Stimulated activated CD4-positive, alpha-beta T cell treated with anti-CD3 and anti-CD28 coated beads, Interleukin-2, amount 100 ng/mL, for 4 hours (primary cell): ENCODE results near the gene TAAR5.
"Not testable (repeated sequence)": the region's sequence is repeated elsewhere in the genome, so short reads cannot be mapped to it uniquely, and the experiment has no call there.

Experiments used
- DNase-seq: peaks from one replicate; pipeline ENCODE4 v3.0.0-alpha.2; 2020; ENCODE audit warnings: low read depth

TAAR5 gene, protein sequence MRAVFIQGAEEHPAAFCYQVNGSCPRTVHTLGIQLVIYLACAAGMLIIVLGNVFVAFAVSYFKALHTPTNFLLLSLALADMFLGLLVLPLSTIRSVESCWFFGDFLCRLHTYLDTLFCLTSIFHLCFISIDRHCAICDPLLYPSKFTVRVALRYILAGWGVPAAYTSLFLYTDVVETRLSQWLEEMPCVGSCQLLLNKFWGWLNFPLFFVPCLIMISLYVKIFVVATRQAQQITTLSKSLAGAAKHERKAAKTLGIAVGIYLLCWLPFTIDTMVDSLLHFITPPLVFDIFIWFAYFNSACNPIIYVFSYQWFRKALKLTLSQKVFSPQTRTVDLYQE

DNA sequence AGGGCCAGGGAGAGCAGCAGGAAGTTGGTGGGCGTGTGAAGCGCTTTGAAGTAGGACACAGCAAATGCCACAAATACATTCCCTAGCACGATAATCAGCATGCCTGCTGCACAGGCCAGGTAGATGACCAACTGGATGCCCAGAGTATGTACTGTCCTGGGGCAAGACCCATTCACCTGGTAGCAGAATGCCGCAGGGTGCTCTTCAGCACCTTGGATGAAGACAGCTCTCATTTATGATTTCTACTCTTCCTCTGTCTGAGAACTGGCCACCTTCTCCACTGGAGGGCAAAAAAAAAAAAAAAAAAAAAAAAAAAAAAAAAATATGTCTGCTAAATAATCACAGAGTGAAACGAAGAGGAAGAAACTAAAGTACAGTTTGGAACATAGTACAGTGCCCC lies at the start of gene TAAR5:
TSS of gene TAAR5 (minus strand) at position 288 of the 400 bp plus-strand sequence. CDS start at position 233, 55 bp downstream.
- DNase-seq = no peak

DNA sequence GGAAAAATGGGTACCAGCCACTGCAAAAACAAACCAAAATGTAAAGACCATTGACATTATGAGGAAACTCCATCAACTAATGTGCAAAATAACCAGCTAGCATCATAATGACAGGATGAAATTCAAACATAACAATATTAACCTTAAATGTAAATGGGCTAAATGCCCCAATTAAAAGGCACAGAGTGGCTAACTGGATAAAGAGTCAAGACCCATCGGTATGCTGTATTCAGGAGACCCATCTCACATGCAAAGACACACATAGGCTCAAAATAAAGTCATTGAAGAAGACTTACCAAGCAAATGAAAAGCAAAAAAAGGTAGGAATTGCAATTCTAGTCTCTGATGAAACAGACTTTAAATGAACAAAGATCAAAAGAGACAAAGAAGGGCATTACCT lies 47.6 kb upstream of the TAAR5 start:
- DNase-seq = not testable (repeated sequence)

DNA sequence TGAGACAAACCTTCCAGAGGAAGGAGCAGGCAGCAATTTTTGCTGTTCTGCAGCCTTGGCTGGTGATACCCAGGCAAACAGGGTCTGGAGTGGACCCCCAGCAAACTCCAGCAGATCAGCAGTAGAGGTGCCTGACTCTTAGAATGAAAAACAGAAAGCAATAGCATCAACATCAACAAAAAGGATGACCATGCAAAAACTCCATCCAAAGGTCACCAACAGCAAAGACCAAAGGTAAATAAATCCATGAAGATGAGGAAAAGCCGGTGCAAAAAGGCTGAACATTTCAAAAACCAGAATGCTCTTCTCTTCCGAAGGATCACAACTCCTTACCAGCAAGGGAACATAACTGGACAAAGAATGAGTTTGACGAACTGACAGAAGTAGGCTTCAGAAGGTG lies 46.4 kb upstream of the TAAR5 start:
- not testable (repeated sequence) for DNase-seq

DNA sequence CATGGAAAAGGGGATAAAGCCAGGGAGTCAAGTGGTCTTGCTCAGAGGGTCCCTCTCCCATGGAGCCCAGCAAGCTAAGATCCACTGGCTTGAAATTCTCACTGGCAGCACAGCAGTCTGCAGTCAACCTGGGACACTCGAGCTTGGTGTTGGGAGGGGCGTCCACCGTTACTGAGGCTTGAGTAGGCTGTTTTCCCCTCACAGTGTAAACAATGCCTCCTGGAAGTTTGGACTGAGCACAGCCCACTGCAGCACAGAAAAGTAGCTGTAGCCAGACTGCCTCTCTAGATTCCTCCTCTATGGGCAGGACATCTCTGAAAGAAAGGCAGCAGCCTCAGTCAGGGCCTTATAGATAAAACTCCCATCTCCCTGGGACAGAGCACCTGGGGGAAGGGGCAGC lies 45.7 kb upstream of the TAAR5 start:
- not testable (repeated sequence) for DNase-seq

DNA sequence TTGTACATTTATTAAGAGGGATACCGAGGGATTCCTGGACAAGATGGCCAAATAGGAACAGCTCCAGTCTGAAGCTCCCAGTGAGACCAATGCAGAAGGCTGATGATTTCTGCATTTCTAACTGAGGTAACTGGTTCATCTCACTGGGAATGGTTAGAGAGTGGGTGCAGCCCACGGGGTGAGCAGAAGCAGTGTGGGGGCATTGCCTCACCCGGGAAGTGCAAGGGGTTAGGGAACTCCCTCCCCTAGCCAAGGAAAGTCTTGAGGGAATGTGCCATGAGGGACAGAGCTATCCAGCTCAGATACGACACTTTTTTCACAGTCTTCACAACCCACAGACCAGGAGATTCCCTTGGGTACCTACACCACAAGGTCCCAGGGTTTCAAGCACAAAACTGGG lies 45.3 kb upstream of the TAAR5 start:
- no peak for DNase-seq

DNA sequence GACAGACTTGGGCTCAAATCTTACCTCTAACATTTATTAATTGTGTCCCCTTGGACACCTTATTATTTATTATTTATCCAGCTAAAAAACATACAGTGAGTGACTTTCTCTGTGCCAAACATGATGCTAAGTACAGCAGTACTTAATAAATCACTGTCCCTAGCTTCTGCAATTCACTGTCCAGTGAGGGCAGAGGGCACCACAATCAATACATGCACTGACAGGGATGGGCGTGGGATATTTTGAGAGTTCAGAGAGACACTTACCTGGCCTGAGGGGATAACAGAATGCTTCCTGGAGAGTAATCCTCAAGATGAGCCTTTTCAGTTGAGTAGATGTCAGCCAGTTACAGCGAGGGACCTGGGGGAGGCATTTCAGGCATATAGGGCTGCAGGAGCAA lies 43.8 kb upstream of the TAAR5 start:
- DNase-seq = no peak

DNA sequence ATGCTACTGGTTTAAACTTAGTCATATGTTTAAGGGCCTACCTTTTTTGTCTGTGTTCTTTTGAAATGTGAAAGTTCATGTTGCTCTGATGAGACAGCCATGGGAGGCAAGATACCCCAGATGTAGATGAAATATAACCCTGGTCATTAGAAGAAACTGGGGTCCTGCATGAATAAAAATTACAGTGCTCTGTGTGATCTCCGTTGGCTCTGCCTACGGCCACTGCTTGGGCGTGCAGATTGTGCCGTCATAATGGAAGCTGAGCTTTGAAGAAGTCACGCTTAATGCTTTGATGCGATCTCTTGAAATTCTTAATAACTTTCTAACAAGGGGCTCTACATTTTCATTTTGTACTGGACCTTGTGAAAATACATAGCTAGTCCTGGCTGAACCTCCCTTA lies 34.6 kb upstream of the TAAR5 start, which contains the start of gene TAAR2:
TSS of gene TAAR2 (minus strand) at position 101 of the 400 bp plus-strand sequence. CDS start at position 101, 0 bp downstream.
- no peak for DNase-seq

DNA sequence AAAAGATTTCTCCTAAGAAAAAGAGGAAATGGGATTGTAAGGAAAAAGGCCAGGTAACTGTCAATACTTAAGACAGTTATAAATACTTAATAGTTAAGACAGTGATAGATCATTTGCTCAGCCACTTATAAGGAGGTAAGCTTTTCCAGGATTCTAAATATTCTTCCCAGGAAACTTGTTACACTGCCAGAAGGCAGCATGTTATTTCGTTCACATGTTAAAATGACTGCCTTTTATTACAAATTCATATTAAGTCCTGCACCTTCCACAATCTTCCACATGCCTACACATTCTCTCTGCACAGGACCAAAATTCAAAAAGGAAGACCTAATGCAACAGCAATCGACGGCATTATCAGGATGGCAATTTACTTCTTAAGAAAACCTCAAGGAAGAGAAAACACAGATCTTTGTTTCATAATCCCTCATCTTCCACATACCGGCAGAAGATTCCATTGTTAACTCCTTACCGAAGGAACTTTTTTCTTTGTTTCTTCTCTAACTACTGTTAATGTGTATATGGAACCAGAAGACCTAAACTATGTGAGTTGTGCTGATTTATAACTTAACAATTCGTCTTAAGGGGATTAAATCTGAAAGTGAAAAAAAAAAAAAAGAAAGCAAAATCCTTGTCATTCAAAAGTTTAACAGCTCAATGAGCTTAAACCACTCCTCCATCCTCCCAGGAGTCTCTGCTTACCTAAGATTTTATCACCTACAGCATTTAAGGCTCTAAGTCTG lies 33.7 kb upstream of the TAAR5 start:
- no peak for DNase-seq

DNA sequence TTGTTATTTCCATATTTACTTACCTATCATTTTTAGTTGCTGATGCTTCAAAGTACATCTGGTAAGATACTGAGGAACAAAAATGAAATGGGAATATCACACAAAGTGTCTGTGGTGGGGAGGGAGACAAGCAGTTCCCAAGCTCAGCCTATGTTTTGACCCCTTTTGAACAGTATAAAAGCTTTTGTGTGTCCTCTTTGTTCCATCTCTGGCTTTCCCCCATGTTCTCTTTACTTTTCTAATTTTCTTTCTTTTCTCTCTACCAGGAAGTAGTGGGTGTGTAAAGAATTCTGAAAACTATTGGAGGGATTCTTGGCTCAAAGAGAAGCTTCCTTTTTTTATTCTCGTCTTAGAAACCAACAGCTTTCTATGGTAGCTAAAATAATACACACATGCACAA lies 27.1 kb upstream of the TAAR5 start:
- DNase-seq = no peak

DNA sequence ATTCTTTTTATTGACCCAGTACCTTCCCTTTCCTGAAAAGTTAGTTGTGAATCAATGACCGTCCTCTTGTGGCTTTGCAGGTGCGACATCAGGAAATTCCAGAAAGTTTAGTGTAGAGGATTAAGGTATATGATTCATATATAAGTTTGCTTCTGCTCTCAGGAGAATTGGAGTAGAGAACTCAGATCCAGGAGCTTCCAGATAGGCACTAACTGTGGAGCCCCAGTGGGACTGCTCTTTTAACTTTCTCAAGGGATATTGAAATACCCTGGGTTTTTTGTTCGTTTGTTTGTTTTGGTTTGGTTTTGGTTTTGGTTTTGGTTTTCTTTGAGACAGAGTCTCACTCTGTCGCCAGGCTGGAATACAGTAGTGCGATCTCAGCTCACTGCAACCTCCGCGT lies 25.0 kb upstream of the TAAR5 start:
- no peak for DNase-seq

DNA sequence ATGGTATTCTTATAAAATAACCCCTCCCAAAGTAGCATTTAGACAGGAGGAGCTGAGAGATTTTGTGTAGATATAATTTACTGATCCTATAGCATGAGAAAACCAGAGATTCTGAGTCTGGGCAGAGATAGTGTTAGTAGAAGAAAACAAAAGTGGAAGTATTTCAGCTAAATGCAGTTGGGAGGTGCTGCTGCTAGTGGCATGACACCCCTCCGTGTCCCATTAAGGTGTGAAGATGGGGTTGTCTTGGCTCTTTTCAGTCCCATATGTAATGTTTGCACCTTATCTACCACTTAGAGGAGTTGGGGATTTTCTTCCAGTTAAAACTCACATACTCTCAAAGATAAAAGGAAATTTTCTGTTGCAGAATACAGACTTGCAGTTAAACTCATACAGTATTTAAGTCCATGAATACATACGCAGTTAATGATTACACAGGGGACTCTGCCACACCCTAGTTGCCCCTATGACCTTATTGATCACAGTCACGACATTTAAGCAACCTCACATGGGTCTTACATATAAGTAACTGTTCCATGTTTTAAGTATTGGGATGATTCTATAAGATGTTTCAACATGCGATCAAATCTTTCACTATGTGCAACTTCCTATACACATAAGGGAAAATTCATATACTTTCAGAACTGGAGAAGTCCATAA lies 23.0 kb upstream of the TAAR5 start:
- DNase-seq = no peak

DNA sequence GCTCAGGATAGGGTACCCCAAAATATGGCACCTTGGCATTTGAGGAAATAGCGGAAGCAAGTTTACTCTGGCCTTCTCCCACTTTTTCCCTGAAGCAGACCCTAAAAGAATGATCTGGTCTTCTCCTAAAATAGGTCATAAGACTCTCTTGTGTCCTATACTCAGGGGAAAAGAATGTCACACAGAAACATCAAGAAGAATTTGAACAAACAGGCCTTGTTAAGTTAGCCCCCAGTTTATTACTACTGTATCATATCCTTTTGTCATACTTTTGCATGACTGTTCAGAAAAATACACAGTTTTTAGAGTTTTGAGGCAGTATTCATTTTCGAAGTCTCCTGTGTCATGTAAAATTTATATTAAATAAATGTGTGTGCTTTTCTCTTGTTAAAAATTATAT lies 22.1 kb upstream of the TAAR5 start:
- DNase-seq = no peak

DNA sequence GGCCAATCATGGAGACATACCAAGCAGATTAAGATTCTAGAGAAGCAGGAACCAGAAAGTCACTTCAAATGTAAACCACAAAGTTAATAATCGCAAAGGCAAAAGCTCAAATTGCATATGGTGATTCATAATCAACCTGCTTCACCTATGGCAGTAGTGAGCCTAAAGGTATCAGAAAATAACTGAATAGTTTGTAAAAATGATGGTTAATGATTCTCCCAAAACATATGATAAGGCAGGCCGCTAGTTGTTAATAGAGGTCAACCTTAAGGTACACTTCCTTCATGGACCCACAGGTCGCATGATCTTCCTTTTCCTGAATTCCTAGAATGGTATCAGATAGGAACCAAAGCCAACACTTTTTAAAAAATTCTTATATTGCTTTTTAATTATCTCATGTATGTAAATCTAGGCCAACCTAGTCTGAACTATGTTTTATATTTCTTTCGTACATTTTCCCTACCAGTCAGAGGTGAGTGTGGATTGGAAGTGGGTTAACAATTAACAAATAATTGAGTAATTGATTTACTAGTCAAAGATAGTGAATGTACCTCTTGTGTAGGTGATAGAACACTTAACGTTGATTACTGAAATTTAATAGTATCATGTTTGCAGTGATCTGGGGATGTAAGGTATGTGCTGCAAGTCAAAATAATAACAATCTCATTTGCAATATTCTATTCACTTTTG lies 18.1 kb upstream of the TAAR5 start:
- no peak for DNase-seq

DNA sequence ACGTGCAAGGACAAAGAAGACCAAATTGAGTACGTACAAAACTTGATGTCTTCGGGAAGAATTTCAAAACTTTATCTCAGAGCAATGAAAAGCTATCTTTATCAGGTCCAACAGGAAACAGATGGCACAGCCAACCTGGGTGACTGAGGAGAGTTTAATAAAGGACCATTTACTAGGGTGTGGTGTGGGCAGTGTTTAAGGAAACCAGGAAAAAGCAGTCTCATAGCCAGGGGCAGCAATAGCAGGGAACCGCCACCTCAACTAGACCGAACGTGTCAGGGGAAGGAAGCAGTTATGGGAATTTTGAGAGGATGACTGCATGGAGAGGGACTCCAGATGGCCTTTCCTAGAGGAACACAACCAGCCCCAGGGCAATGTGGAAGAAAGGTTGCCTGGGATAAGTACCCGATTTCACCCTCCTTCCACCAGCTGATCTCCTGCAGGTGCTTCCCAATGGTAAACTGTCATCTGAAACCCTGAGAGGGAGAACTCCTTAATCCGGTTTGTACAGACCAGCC lies 15.2 kb upstream of the TAAR5 start:
- DNase-seq = no peak

DNA sequence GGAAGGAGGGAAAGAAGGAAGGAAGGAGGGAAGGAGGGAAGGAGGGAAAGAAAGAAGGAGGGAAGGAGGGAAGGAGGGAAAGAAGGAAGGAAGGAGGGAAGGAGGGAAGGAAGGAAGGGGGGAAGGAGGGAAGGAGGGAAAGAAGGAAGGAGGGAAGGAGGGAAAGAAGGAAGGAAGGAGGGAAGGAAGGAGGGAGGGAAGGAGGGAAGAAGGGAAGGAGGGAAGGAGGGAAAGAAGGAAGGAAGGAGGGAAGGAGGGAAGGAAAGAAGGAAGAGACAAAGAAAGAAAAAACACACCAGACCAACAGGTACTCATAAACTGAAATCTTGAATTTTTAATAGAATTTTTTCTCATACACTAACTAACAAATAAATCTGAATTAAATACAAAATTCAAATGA lies 11.4 kb upstream of the TAAR5 start:
- not testable (repeated sequence) for DNase-seq

DNA sequence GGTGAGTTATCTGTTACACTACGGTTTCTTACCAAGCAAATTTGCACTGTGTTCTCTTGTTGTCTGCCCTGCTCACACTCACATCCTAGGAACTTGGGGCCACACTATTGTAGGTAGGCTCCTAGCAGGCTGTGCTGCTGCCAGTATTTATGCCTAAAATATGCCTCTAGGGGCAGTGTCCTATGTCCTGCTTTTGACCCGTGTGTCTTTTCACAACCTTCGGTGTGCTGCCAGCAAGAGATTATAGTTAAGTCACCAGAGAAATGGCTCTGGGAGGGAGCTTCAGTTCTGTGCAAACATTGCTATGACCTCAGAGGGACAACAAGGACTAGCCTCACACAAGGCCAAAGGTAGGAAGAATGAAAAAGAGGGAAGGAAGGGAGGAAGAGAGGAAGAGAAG lies 8.9 kb upstream of the TAAR5 start:
- no peak for DNase-seq

DNA sequence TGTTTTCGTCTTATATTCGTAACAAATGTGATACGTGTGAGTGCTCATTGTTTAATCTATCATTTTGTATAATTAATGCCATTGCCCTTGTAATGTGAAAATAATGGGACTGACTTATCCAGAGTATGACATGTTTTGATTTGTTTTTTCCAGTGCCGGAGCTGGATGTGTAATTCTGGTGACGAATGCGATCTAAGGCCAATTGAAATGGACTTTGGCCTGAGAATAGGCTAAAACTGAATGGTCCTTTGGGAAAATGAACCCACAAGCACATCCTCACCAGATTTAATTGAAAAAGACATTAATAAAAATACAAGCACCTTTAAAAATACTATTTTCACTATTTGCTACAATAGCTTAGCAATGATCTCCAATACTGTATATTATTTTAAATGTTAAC lies 6.7 kb upstream of the TAAR5 start:
- no peak for DNase-seq

DNA sequence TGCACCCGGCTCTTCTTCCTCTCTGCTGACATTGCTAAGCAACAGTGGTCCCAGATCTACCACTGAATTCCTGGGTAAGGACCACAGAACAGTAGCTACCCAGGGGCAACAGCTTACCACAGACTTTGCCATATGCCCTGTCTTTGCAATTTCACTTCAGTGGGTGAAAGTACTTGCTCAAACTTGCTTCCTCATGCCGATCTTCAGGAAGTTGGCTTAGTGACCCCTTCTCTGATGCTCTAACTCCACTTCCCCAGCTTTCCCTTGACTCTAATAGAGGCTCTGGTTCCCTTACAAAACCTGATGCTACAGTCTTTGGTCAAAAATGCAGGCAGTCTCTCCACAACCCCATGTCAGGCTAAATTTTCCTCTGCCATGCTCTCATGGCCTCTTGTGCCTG lies 3.3 kb upstream of the TAAR5 start:
- no peak for DNase-seq

DNA sequence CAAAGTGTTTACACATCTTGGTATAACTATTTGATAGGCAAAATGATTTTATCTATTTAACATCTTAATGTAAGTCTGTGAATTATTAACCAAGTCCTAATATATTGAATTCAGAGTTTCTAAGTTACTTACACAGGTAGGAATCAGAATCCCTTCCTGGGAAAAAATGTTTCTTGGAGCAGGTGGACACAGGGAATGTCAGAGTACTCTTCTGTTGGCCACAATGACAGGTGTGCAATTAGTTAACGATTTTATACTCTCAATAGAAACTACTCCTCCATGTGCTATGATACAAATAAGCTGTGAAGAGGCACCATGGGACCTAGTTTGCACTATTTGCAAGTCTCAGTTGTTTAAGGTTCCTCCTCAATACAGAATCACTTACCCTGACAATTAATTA lies 821 bp upstream of the TAAR5 start:
- DNase-seq = no peak

DNA sequence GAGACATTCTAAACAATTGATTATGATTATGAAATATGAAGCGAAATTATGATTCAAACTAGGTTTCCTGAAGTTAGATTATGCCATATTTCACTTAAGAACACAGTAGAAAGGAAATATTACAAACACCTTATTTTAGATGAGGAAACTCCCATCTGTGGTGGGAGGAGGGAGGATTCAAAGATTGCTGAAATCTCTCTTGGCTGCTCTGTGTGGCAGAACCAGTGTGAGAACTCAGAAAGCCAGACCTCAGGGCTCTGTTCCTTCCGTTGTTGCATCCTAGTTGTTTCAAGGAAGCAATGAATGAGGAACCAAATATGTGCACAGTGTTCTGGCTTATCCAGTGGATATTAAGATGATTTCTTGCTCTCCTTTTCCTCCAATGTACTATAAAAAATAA lies 2.1 kb downstream of the TAAR5 start:
- no peak for DNase-seq

DNA sequence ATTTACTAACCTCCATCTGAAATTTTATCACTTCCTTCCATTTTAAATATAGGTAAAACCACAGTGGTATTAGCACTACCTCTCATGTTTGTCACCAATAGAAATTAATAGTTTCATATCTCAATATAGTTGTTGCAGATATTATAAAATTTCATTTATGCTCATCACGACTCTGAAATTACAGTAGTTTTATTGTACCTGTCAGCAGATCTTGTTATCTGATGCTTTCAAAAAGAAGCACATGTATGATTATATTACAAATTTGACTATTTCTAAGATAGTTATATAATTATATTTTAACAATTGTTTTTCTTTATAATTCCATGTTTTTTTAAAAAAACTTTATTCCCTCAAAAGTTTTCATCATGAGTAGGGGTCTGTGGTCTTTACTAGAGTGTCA lies 4.8 kb downstream of the TAAR5 start:
- no peak for DNase-seq

DNA sequence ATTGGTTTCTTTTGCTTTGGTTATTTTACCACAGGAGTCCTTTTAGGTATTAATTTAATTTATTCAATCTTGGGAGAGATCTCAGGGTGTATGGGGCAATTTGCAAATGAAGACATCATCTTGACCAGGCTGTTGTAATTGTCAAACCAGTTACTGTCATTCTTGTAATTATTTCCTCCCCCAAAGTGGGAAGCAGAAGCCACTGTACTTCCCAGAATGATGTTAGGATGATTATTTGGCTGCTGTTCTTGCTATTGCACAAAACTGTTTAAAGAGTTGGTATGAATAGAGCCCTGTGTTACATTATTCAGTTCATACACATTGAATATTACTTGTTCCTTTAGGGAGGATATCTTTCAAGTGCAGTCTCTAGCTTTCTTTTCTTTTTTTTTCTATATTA lies 17.8 kb downstream of the TAAR5 start:
- no peak for DNase-seq
